ENCODE data around the gene CIC.

DNA sequence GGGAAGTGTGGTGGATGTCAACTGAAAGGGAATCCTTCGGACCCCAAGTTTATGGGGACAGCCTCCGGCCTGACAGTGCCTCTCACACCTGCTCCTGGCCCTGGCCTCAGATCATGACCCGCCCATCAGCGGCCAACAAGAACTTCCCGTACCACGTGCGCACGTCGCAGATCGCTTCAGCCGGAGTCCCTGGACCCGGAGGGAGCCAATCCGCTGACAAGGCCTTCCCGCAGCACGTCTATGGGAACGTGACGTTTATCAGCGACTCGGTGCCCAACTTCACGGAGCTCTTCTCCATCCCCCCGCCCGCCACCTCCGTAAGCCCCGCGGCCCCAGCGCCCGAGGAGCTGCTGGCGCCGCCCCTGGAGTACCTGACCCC, 54.4 kb downstream of the CIC start:
- TF ChIP-seq, protein P1, sequence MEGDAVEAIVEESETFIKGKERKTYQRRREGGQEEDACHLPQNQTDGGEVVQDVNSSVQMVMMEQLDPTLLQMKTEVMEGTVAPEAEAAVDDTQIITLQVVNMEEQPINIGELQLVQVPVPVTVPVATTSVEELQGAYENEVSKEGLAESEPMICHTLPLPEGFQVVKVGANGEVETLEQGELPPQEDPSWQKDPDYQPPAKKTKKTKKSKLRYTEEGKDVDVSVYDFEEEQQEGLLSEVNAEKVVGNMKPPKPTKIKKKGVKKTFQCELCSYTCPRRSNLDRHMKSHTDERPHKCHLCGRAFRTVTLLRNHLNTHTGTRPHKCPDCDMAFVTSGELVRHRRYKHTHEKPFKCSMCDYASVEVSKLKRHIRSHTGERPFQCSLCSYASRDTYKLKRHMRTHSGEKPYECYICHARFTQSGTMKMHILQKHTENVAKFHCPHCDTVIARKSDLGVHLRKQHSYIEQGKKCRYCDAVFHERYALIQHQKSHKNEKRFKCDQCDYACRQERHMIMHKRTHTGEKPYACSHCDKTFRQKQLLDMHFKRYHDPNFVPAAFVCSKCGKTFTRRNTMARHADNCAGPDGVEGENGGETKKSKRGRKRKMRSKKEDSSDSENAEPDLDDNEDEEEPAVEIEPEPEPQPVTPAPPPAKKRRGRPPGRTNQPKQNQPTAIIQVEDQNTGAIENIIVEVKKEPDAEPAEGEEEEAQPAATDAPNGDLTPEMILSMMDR (optimal IDR thresholded peaks at IDR 0.05 in 1 of 3, IDR thresholded peaks at IDR 0.05 in 1 of 3, conservative IDR thresholded peaks at IDR 0.05 in 1 of 3; ENCODE audit: extremely low read depth in 1 of 3, insufficient read depth in 2 of 3, low read length in 3 of 3) = no peak
- TF ChIP-seq EZH2 (IDR thresholded peaks at IDR 0.05; ENCODE audit: low read length) = no peak
